CD1c-positive myeloid dendritic cell (primary cell): ENCODE data around the gene GPSM3.
A peak's percentile ranks its signal among the peaks of the same experiment; 100 is the strongest.
"Not testable (repeated sequence)": the region's sequence is repeated elsewhere in the genome, so short reads cannot be mapped to it uniquely, and the experiment has no call there.

ENCODE experiments used
- DNase-seq: peaks from one replicate; pipeline ENCODE4 v3.0.0-alpha.2; 2016; ENCODE audit errors: extremely low spot score

Gene GPSM3

DNA sequence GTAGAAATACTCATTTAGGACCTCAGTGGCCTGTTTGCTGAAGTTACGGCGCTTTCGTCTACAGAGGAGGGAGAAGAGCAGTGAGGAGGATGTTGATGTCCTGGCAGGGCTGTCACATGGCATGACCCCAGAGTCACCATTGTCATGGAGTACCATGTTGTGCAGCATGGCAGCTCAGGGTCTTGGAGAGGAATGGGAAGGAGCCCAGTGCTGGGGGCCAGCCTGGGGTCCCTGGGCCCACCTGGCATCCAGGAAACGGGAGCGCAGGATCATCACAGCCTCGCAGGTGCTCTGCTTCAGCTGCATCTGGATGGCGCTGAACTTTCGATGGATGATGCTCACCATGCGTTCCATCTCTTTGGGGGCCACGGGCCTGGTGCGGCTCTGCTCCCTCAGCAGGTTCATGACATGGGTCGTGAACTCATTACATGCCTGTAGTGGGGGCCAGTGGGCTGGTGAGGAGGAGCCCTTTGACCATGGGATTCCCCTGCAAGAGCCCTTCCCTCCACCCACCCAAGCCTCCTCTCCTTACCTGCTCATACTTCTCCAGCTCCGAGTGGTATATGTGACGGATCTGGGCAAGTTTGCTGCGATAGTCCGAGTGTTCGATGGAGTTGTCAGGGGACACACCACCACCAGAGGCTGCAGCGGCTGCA is 4.6 kb downstream of the GPSM3 start:
- not testable (repeated sequence) for DNase-seq

DNA sequence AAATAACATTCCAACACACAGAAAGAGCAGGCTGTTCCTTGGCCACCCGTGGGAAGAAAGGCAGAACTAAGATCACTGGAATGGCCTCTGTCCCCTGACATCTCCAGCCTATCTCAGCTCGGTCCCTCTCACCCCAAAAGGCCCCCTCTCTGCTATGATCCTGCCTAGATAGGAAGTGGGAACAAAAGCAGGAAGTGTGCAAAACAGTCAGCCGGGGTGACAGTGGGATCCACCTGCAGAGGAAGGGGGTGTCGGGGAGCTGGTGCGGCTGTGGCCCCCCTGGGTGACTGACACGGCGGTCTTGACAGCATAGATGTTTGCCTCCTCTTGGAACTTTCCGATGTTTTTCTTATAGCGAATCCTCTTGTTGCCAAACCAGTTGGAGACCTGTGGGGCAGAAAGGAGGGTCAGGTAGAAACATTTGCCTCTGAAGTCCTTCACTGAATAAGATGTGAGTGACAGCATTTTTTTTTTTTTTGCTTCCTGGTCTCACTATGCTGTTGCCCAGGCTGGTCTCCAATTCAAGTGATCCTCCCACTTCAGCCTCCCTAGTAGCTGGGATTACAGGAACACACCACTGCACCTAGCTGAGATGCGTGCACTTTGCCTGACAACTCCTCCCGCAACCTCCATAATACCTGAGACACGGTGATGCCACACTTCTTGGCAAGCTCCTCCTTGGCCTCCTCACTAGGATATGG is 5.3 kb downstream of the GPSM3 start:
- peak; percentile 48 for DNase-seq

DNA sequence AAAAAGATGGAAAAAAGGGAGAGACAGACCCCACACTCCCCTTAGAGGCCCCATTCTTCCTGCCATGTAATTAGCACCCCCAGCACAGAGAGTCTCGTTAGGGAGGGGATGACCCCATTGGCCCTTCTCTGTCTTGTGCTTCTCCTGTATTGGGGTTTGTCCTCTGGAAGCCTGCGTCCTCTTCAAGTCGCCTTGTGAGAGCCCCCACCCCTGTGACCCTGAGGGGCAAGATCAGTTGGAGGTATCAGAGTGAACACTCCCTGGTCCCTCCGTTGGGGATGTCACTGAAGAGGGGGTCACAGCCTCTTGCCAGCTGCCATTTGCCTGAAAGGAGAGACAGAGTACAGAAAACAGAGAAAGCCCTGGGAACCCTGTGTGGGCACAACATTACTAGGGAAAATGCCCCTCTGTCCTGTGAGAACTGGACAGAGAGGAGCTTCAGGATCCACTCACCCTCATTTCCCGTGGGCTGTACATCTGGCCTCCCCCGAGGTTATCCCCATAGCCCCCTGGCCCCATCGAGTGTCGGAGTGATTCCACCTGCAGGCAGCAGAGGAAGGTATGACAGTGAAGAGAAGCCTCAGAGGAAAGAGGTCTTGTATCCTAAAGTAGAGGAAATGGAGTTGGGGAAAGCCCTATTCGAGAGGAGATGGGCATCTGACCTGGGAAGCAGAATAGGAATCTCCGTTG is 6.1 kb downstream of the GPSM3 start:
- not testable (repeated sequence) for DNase-seq

DNA sequence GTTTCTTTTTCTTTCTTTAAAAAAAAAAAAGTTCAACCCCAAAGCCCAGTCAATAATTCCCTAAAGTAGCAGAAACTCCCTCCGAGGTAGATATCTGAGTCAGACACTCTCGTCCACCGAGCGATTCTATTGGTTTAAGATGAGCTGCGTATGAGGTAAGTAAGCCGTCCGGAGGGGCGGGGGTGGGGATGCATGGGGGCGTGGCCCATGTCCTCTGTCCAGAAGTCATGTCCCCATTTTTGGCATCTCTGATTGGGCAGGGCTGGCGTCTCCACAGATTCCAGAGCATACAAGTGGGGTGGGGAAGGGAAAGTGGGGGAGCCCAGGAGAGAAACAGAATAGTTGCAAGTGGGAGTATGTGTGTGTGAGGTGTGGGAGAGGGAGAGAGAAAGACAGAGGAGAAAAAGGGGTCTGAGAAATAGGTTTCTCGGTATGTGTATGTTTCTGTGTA is 6.7 kb downstream of the GPSM3 start:
- DNase-seq, result peak; percentile 69

DNA sequence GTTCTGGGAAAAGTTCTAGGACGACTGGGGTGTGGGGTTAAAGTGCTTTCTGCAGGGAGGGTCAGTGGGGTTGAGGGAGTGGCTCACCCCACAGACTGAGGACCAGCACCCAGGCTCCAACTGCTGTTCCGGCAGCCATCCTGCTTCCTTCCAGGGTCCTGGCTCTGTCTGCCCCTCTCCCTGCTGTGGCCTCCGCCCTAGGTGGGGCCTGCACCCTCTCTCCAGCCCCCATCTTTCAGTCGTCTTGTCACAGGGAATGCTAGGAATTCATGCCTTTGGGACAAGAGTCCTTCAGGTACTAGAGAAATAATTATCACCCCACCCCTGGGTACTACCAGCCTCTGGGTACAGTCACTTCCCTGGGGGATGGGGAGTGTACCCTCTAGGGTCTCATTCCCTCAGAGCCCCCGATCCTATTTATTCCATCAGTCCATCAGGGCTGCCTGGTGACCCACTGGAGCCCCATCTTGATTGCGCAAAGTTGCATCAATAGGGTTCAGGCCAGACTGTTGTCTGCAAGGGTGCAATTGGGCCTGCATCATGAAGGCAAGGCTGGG is 8.3 kb downstream of the GPSM3 start, which contains the start of gene AGER:
AGER (minus strand) TSS at position 170 of the 557 bp plus-strand sequence; CDS start at position 139, 31 bp downstream.
- no peak for DNase-seq

DNA sequence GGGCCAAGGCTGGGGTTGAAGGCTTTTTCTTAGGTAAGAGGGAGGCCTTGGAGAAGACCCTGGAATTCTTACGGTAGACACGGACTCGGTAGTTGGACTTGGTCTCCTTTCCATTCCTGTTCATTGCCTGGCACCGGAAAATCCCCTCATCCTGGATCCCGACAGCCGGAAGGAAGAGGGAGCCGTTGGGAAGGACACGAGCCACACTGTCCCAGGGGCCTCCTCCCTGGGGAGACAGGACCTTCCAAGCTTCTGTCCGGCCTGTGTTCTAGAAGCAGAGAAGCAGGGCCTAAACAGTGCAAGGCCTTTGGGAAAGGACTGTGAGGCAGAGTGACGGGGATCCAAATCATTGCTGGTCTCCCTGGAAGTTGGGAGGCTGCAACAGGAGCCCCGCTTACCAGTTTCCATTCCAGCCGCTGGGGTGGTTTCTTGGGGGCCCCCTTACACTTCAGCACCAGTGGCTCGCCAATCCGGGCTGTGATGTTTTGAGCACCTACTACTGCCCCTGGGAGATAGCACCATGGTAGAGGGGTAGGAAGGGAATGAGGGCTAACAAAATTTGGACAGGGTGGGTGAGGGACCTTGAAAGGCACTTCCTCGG is 8.9 kb downstream of the GPSM3 start:
- no peak for DNase-seq

DNA sequence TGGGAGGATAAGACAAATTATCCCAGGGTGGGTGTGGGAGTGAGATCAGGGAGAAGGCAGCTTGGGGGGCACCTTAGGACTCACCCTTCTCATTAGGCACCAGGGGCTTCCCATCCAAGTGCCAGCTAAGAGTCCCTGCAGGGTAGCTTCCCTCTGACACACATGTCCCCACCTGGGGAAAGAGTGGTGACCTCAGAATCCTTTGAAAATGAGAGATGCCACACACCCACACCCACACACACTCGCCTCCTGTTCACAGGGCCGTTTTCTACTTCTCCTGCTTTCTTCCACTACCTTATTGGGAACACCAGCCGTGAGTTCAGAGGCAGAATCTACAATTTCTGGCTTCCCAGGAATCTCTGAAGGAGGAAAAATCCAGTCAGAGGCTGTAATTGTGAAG is 9.4 kb downstream of the GPSM3 start:
- no peak for DNase-seq

DNA sequence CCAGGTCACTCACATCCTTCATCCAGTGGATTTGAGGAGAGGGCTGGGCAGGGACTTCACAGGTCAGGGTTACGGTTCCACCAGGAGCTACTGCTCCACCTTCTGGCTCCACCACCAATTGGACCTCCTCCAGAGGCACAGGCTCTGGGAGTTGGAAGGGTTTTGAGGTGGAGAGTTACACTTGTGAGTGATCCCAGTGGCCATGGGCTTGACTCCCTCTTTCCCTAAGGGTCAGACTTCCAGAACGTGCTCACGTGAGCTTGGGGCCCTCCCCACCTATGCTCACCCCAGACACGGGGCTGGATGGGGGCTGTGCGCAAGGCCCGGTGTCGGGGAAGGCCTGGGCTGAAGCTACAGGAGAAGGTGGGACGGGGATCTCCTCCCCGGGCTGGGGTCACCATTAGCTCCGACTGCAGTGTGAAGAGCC is 9.9 kb downstream of the GPSM3 start:
- DNase-seq, result no peak

DNA sequence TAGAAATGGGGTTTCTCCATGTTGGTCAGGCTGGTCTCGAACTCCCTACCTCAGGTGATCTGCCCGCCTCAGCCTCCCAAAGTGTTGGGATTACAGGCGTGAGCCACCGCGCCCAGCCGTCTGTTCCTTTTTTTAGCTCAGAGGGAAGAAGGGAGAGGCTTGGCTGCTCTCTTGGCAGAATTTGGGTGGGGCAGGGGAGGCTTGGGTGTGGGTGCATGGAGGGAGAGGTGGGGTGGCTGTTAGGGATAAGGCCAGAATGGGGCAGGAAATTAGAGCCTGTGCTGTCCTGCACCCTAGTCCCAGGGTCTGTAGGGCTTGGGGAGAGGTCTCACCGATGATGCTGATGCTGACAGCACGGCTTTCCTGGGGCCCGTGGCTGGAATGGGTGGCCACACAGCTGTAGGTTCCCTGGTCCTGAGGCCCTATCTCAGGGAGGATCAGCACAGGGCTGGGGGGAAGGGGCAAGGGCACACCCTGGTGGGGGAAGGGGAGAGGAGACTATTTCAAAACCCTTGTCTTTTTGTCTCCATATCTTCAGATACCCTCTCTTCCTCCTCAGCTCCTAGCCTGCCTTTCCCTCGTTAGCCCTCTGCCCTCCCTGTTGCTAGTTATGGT is 10.4 kb downstream of the GPSM3 start:
- DNase-seq, result no peak

DNA sequence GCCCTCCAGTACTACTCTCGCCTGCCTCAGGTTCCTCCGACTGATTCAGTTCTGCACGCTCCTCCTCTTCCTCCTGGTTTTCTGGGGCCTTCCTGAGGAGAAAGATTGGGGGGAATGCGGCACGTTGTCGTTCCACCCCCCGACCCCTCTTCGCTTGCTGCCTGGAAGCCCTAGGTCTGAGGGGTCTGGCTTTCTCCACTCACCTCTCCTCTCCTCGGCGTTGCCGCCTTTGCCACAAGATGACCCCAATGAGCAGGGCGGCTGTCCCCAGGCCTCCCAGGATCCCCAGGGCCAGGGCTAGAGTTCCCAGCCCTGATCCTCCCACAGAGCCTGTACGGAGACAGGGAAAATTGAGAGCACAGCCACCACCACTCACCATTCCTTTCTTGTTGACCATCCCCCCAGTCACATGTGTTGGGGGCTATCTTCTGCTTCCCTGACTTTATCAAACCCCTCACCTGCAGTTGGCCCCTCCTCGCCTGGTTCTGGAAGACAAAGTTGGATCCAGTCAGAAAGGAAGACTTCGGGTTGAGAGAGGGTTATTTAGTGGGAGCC is 11.2 kb downstream of the GPSM3 start:
- no peak for DNase-seq

DNA sequence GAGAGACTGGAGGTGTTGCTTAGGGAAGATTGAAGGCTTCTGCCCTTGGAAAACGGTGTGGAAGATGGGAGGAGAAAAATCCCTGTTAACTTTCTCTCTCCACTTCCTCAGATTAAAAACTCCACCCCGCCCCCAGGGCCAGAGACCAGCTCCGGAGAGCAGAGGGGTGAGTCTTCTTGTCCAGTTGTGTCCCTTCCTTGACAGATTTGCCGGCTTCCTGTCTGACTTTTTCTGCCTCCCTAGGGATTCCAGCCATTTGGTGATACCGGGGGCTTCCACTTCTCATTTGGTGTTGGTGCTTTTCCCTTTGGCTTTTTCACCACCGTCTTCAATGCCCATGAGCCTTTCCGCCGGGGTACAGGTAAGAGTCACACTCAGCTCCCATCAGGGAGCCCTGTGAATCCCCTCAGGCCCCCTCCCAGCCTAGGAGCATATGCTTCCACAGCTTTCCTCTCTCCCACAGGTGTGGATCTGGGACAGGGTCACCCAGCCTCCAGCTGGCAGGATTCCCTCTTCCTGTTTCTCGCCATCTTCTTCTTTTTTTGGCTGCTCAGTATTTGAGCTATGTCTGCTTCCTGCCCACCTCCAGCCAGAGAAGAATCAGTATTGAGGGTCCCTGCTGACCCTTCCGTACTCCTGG is 12.6 kb downstream of the GPSM3 start:
- DNase-seq, result no peak

DNA sequence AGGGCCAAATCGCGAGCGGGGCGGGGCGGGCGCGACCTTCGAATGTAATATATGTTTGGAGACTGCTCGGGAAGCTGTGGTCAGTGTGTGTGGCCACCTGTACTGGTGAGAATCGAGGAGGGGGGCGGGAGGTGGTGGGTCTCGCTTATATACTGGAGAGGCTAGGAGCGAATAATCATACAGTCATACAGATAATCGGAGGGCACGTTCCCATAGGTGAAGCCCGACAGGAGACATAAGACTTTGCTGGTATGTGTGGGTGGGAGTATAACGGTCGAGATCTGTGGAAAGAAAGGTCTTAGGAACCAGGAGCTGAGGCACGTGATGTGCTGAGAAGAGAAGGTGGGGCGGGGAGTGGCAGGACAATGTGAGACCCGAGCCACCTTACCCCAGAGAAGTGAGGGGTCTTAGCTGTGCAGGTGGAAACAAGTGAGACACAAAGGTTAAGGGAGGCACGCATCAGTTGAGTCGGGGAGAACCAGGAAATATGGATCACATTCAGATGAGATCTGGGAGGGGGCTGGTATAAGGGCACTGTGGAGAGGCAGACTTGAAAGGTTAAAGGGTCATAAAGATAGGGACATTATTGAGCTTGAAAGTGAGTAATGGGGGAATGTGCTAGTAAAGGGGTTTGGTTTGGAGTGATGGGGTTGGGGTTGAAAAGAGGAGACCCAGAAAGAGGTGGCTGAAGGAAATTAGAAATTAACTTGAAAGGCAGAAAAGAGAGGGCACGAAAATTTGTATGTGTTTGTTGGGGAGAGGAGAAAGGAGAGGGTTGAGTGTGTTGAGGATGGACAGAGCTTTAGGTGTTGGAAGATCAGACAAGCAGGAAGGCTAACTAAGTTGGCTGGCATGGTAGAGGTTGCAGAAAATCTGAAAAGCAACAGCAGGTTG is 13.6 kb downstream of the GPSM3 start:
- DNase-seq, result no peak

DNA sequence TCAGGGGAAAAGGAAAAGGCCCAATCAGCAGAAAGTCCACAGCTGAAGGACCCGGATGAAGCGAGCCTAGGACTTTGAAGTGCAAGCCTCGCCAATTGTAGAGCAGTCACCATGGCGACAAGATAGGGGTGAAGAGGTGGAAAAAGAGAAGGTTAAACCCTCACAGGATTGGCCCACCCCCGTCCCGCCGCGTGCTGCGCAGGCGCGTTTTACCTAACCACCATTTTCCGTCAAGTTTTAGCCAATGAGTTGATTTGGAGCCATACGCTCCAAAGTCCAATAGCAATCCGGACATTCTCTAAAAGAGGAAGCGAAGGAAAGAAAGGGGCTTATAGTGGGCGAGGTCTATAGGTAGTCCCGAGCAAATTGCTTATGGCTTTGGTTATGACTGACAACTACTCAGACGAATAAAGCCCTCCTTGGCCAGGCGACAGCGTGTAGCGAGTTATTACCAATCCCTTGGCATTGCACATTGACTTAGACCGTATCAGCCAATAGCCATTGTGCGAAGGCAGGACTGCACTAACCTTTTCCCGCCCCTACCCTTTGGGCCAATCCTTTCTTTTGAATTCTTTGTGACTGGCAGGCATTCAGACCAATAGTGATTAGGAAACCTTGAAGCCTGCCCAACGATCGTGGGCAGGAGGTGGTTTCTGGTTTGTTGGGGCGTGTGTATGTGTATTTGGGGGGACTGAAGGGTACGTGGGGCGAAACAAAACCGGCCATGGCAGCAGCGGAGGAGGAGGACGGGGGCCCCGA is 14.5 kb downstream of the GPSM3 start, which contains the start of gene RNF5:
RNF5 (plus strand) TSS at position 618 of the 759 bp plus-strand sequence; CDS start at position 725, 107 bp downstream.
- DNase-seq, result peak; percentile 99

DNA sequence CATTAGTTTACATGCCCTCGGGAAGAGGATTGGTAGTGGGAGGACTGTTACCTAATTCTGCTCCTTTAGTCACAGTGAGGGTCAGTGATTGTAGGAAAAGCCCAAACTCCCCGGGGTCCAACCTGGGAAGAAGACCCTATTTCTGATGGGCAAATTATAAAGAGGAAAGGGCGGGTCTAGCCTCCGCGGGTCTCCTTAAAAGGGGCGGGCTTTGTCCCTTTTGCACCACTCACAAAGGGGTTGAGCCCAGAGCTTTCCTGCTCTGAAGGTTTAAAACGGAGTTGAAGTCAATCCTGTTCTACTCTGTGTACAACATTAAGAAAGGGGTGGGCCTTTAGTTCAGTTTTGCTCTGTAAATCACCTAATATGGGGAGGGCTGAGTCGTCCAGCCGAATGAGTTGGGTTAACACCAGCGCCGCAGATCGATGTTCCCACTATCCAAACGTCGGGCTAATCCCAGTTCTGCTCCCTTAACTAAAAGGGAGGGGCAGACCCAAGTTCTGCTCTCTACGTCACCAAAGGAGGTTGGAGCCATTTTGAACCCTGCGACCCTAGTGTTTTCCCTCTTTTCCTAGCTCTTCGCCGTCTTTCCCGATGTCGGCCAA is 15.2 kb downstream of the GPSM3 start:
- DNase-seq, result no peak

DNA sequence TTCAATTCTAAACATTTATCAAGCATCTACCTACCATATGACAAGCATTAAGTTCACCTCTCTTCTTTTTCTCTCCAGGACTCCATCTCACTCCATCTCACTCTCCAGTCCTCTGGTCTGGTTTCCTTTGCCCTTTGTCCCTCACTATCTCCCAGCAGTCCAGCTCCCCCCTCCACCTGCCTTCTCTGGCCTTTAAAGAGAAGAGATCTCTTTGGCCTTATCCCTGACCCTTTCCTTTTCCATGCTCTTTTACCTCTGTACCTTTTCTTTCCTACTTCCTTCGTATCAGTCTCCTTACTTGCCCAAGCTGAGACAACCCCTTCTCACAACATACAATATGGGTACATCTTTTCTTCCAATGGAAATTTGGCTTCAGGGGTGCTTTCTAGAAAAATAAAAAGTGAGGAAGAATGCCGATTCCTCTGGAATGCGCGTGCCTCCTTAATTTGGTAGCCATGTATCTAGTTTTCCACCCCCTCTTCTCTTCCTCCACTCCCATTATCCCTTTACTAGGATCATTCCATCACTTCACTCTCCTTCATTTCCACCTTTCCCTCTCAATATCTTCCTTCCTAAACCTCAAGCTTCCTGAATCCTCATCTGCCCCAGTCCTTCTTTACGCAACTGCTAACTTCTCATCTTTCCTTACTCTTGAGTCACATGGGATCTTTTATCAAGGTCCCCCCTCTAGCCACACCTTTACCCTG is 15.8 kb downstream of the GPSM3 start:
- no peak for DNase-seq

DNA sequence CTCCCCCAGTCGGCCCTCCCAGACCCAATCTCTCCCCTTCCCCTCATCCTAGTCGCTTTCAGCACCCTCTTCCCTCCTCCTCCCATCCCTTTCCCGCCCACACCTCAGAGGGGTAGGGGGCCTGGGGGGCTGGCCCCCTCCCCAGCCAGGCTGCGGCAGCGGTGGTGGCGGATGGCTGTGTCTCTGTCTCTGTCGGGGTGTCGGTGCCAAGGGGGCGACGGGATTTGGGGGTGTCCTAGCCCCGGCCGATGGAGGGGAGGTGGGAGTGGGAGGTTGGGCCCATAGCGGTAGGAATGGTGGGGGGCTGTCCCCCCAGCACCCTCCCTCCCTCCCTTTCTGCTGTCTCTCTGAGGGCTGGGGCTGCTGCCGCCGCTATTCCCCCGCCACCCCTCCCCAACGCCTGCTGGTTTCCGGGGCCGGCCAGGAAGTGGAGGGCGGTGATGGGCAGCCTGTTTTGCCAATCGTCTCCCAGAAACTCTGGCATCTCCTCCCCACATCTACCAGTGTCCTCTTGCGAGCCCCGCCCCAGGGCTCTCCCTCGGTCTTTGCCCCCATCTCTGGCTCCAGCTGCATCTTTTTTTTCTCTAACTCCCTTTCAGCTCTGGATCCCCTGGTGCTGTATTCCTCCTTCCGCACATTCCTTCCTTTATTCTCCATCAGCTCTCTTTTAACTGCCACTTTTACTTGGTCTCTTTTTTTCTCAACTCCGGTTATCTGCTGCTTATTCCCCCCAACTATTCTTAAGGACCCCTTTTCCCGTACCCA is 16.6 kb downstream of the GPSM3 start, which contains the start of gene AGPAT1:
AGPAT1 (minus strand) TSS at position 374 of the 765 bp plus-strand sequence. CDS start 4,588 bp downstream, outside the sequence.
- peak; percentile 95 for DNase-seq

DNA sequence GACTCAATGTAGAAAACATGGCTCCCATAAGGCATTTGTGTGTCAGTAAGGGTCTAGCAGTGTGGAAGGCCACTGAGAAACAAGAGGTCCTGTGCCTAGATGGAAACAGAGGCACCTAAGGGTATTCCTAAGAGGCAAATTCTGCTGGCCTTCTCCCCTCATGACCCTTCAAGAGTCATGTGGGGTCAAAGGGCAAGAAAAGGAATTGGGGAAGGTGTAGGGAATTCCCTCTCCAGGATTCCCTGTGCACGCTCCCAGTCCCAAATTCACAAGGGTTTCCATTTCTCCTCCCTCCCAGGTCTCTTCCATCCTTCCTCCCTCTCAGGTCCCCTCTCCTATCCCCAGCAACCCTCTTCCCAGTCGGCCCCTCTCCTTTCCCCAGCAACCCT is 17.1 kb downstream of the GPSM3 start:
- DNase-seq, result no peak
